Choroid plexus epithelial cell (primary cell): ENCODE data around the gene TSFM.

Source experiments
- DNase-seq: peaks from one replicate; pipeline ENCODE4 v3.0.0-alpha.2; 2010; ENCODE audit warnings: low read depth
- H3K4me3 ChIP-seq: 2 replicates; pipeline ENCODE4 v1.5.1; 2011; ENCODE audit warnings: low read depth, mild to moderate bottlenecking, control low read depth, low read length, moderate library complexity
- CTCF ChIP-seq: conservative IDR thresholded peaks from 2 replicates; pipeline ENCODE4 v1.5.1; 2011; ENCODE audit warnings: low read depth, mild to moderate bottlenecking, control low read depth, inconsistent platforms, low read length, moderate library complexity

Gene TSFM

GRCh38 chr12:57749061-57749460, 33.5 kb upstream of the TSFM start:
- no peak for TF ChIP-seq CTCF
- DNase-seq = no peak
- H3K4me3 ChIP-seq = no peak overlapping the region

DNA sequence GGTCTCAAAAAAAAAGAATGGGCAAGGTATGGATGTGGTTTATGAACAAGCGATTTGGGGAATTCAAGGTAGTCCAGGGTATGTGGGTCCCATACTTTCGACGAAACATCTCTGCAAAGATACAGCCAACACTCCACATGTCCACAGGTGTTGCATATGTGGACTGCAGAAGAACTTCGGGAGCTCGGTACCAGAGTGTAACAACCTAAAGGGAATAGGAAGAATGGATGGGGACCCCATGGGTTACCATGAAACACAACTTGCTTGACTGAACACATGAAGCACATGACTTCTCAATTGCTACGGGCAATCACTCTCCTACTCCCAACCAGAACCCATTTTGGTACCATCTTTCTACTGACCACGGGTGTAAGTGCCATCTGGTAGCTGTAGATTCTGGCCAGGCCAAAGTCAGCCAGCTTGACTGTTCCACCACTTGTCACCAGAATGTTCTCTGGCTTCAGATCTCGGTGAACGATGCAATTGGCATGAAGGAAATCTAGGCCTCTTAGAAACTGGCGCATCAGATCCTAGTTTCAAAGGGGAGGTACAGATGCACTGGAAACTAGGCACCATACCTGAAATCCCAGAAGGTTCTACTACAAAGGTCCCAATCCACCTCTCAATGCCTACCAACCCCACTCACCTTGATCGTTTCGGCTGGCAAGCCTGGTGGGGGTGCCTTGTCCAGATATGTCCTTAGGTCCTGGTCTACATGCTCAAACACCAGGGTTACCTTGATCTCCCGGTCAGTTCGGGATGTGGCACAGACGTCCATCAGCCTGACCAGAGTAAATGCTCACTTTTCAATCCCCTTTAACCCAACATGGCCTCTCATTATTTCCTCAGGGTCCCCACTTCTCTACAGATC, 31.8 kb upstream of the TSFM start:
- H3K4me3 ChIP-seq = peak overlapping the region; percentile 88
- no peak for TF ChIP-seq CTCF
- DNase-seq = no peak

GRCh38 chr12:57751432-57751787, 31.2 kb upstream of the TSFM start:
- peak overlapping the region; percentile 88 for H3K4me3 ChIP-seq
- no peak for DNase-seq
- TF ChIP-seq CTCF = no peak

- H3K4me3 ChIP-seq = peak within 1 kb of the TSS; percentile 88
- TF ChIP-seq CTCF = no peak
- DNase-seq = peak; percentile 100
Measured at GRCh38 chr12:57751788-57752667, 30.6 kb upstream of the TSFM start, which contains the start of gene CDK4. Gene CDK4, minus strand, starts transcription at chr12:57752310. Its CDS starts 593 bp downstream, at chr12:57751717.

DNA sequence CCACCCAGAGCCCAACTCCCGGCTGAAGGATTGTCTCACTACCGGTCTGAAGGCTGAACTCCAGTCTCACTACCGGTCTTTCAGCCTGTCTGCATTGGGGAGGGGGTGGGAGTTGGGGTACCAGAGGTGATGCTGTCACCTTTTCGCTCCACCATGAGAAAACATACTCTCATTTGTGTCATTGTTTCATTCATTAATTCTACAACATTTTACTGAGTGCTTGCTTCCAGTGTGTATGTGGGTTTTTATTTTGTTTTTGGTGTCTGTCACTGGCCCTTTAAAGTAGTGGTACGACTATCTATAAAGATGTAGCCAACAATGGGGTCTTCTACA, 30.0 kb upstream of the TSFM start:
- H3K4me3 ChIP-seq = peak overlapping the region; percentile 39
- TF ChIP-seq CTCF = no peak

GRCh38 chr12:57753756-57754337, 28.7 kb upstream of the TSFM start:
- no peak for DNase-seq
- no peak overlapping the region for H3K4me3 ChIP-seq
- no peak for TF ChIP-seq CTCF

More for the DNA sequence above, 30.0 kb upstream of the TSFM start:
- DNase-seq = no peak
